IPS DF 6.9 (cell line): ENCODE measurements around the gene PTPRG.

Experiments used
- DNase-seq: peaks from one replicate; pipeline ENCODE4 v3.0.0-alpha.2; 2013; ENCODE audit warnings: low read depth, low spot score
- H3K27ac ChIP-seq: one replicate; pipeline ENCODE4 v1.5.1; 2013; ENCODE audit warnings: low read length, control low read depth
- H3K27me3 ChIP-seq: 2 replicates; pipeline ENCODE4 v1.6.1; 2013; ENCODE audit warnings: mild to moderate bottlenecking, low read length; ENCODE audit not compliant: control insufficient read depth, insufficient read depth
- H3K36me3 ChIP-seq: 2 replicates; pipeline ENCODE4 v1.6.1; 2013; ENCODE audit warnings: low read length; ENCODE audit not compliant: control insufficient read depth, insufficient read depth
- H3K4me1 ChIP-seq: 2 replicates; pipeline ENCODE4 v1.6.1; 2013; ENCODE audit warnings: low read length; ENCODE audit not compliant: control insufficient read depth, insufficient read depth
- H3K4me3 ChIP-seq: 2 replicates; pipeline ENCODE4 v1.5.1; 2013; ENCODE audit warnings: mild to moderate bottlenecking, low read length
- H3K9me3 ChIP-seq: 2 replicates; pipeline ENCODE4 v1.6.1; 2013; ENCODE audit warnings: low read length, inconsistent platforms; ENCODE audit not compliant: control insufficient read depth, insufficient read depth
- WGBS: extraction: QIAGEN DNeasy Blood & Tissue Kit; methylation state at CpG from one replicate; pipeline ENCODE4 v1.1.7; 2013; ENCODE audit warnings: mixed read lengths, missing lambda C conversion rate; ENCODE audit not compliant: insufficient read length, insufficient coverage; 5-methylcytosine and 5-hydroxymethylcytosine counted together

Gene PTPRG

GRCh38 chr3:61980041-61980440 is 418.7 kb downstream of the PTPRG start:
- no peaks in the 10 kb centered on the region for H3K36me3 ChIP-seq
- H3K9me3 ChIP-seq, result no peaks in the 10 kb centered on the region
- no CpG with 5 or more reads among the region's 4 CpGs for WGBS
- no peaks in the 10 kb centered on the region for H3K27me3 ChIP-seq
- H3K4me1 ChIP-seq, result no peaks in the 10 kb centered on the region
- no peak for DNase-seq
- no peak overlapping the region for H3K27ac ChIP-seq
- H3K4me3 ChIP-seq, result no peak overlapping the region

GRCh38 chr3:61981060-61981459 is 419.7 kb downstream of the PTPRG start:
- no CpG with 5 or more reads among the region's 7 CpGs for WGBS

GRCh38 chr3:61983479-61983878 is 422.1 kb downstream of the PTPRG start:
- no peak for DNase-seq
- Histone ChIP-seq H3K4me3 (no peak overlapping the region), H3K4me1 (no peaks in the 10 kb centered on the region), H3K27me3 (no peaks in the 10 kb centered on the region), H3K9me3 (no peaks in the 10 kb centered on the region), H3K27ac (no peak overlapping the region), H3K36me3 (no peaks in the 10 kb centered on the region)

More at GRCh38 chr3:61981060-61981459, 419.7 kb downstream of the PTPRG start:
- Histone ChIP-seq H3K27ac (no peak overlapping the region), H3K4me3 (no peak overlapping the region), H3K27me3 (no peaks in the 10 kb centered on the region), H3K9me3 (no peaks in the 10 kb centered on the region), H3K36me3 (no peaks in the 10 kb centered on the region), H3K4me1 (no peaks in the 10 kb centered on the region)
- no peak for DNase-seq

GRCh38 chr3:61985020-61985419 is 423.6 kb downstream of the PTPRG start:
- H3K4me1 ChIP-seq, result no peaks in the 10 kb centered on the region
- no peak overlapping the region for H3K27ac ChIP-seq
- H3K9me3 ChIP-seq, result no peaks in the 10 kb centered on the region
- WGBS, result no CpG with 5 or more reads among the region's 3 CpGs
- H3K36me3 ChIP-seq, result no peaks in the 10 kb centered on the region
- no peak for DNase-seq
- no peaks in the 10 kb centered on the region for H3K27me3 ChIP-seq
- H3K4me3 ChIP-seq, result no peak overlapping the region

GRCh38 chr3:61986473-61986872 is 425.1 kb downstream of the PTPRG start:
- no peak overlapping the region for H3K27ac ChIP-seq
- no peaks in the 10 kb centered on the region for H3K4me1 ChIP-seq
- no peak for DNase-seq
- H3K9me3 ChIP-seq, result no peaks in the 10 kb centered on the region
- H3K4me3 ChIP-seq, result no peak overlapping the region
- no peaks in the 10 kb centered on the region for H3K36me3 ChIP-seq
- no CpG with 5 or more reads among the region's 3 CpGs for WGBS
- no peaks in the 10 kb centered on the region for H3K27me3 ChIP-seq

GRCh38 chr3:61989681-61990080 is 428.3 kb downstream of the PTPRG start:
- Histone ChIP-seq H3K4me1 (no peaks in the 10 kb centered on the region), H3K27me3 (no peaks in the 10 kb centered on the region), H3K4me3 (no peak overlapping the region), H3K27ac (no peak overlapping the region), H3K36me3 (no peaks in the 10 kb centered on the region), H3K9me3 (no peaks in the 10 kb centered on the region)
- no peak for DNase-seq
- no CpG with 5 or more reads among the region's 4 CpGs for WGBS

GRCh38 chr3:61990327-61991027 is 429.1 kb downstream of the PTPRG start:
- no peaks in the 10 kb centered on the region for H3K9me3 ChIP-seq
- DNase-seq, result no peak
- no peaks in the 10 kb centered on the region for H3K36me3 ChIP-seq
- no peak overlapping the region for H3K27ac ChIP-seq
- H3K4me1 ChIP-seq, result no peaks in the 10 kb centered on the region
- no peaks in the 10 kb centered on the region for H3K27me3 ChIP-seq
- WGBS, result no CpG with 5 or more reads among the region's 4 CpGs
- no peak overlapping the region for H3K4me3 ChIP-seq

GRCh38 chr3:61991706-61992105 is 430.3 kb downstream of the PTPRG start:
- Histone ChIP-seq H3K36me3 (no peaks in the 10 kb centered on the region), H3K27me3 (no peaks in the 10 kb centered on the region), H3K9me3 (no peaks in the 10 kb centered on the region), H3K27ac (no peak overlapping the region), H3K4me3 (no peak overlapping the region), H3K4me1 (no peaks in the 10 kb centered on the region)
- no CpG with 5 or more reads among the region's 8 CpGs for WGBS
- DNase-seq, result no peak

GRCh38 chr3:61996366-61996765 is 435.0 kb downstream of the PTPRG start:
- H3K4me1 ChIP-seq, result no peaks in the 10 kb centered on the region
- H3K4me3 ChIP-seq, result no peak overlapping the region
- no CpG with 5 or more reads among the region's 1 CpG for WGBS
- DNase-seq, result no peak
- H3K27me3 ChIP-seq, result no peaks in the 10 kb centered on the region
- H3K36me3 ChIP-seq, result no peaks in the 10 kb centered on the region
- no peaks in the 10 kb centered on the region for H3K9me3 ChIP-seq
- H3K27ac ChIP-seq, result no peak overlapping the region

GRCh38 chr3:61997101-61997500 is 435.7 kb downstream of the PTPRG start:
- no peak overlapping the region for H3K4me3 ChIP-seq
- no peaks in the 10 kb centered on the region for H3K4me1 ChIP-seq
- no CpG with 5 or more reads among the region's 4 CpGs for WGBS
- DNase-seq, result no peak
- no peak overlapping the region for H3K27ac ChIP-seq
- H3K36me3 ChIP-seq, result no peaks in the 10 kb centered on the region
- no peaks in the 10 kb centered on the region for H3K9me3 ChIP-seq
- no peaks in the 10 kb centered on the region for H3K27me3 ChIP-seq

GRCh38 chr3:62003835-62004234 is 442.5 kb downstream of the PTPRG start:
- no CpG with 5 or more reads among the region's 1 CpG for WGBS
- Histone ChIP-seq H3K4me3 (no peak overlapping the region), H3K27ac (no peak overlapping the region), H3K27me3 (no peaks in the 10 kb centered on the region), H3K4me1 (no peaks in the 10 kb centered on the region), H3K36me3 (no peaks in the 10 kb centered on the region; the same call in 1 of the 2 replicates), H3K9me3 (no peaks in the 10 kb centered on the region)
- no peak for DNase-seq
